Right atrium auricular region (tissue), 2 donors: ENCODE data around the gene ROCK2. TPM values are rescaled to one million over a fixed set of nuclear protein-coding genes. Genes with fewer than 3 reads are reported as not detected.

Experiments used
- DNase-seq: peaks from one replicate; pipeline ENCODE4 v3.0.0-alpha.2; 2019; ENCODE audit warnings: low spot score
- H3K27ac ChIP-seq, 2 donors: fragments of 200-600 bp; sonication (generic); 1 replicate in 1 of 2; 2 replicates in 1 of 2; pipeline ENCODE4 v1.5.1; 2016 to 2019
- H3K27me3 ChIP-seq, 2 donors: fragments of 200-600 bp; sonication (generic); one replicate each; pipeline versions ENCODE4 v1.5.1 to v1.6.0; 2017 to 2019
- H3K36me3 ChIP-seq: fragments of 200-600 bp; sonication (generic); one replicate; pipeline ENCODE4 v1.5.1; 2016
- H3K4me1 ChIP-seq, 2 donors: fragments of 200-600 bp; sonication (generic); one replicate each; pipeline versions ENCODE4 v1.5.1 to v1.6.0; 2017 to 2019
- H3K4me3 ChIP-seq, 2 donors: fragments of 200-600 bp; sonication (generic); 1 replicate in 1 of 2; 2 replicates in 1 of 2; pipeline ENCODE4 v1.5.1; 2017 to 2019; ENCODE audit warnings: mild to moderate bottlenecking in 1 of 2, moderate library complexity in 1 of 2
- H3K9me3 ChIP-seq, 2 donors: fragments of 200-600 bp; sonication (generic); one replicate each; pipeline ENCODE4 v1.5.1; 2019
- CTCF ChIP-seq, 2 donors: fragments of 200-600 bp; sonication (generic); IDR thresholded peaks; one replicate each; pipeline ENCODE4 v1.5.1; 2019; ENCODE audit warnings: antibody characterized with exemption in 2 of 2
- total RNA-seq, 2 donors: library from RNA; depleted of rRNA; stranded (reverse); fragments of >200 nt; gene quantifications; one replicate each; pipeline ENCODE4 v1.1.0, GENCODE V29; 2016

The ROCK2 gene
- total RNA-seq, 2 donors from 2014 or later = 32.3 to 32.6 TPM

- Histone ChIP-seq H3K4me3 (no peak overlapping the region), H3K36me3 (no peaks in the 10 kb centered on the region), H3K27me3 (no peaks in the 10 kb centered on the region), H3K4me1 (peaks cover 0 to 18% of the 10 kb centered on the region in 2 donors), H3K27ac (no peak overlapping the region), H3K9me3 (no peaks in the 10 kb centered on the region)
- no peak for TF ChIP-seq CTCF (IDR thresholded peaks at IDR 0.05)
- no peak for DNase-seq
Measured at GRCh38 chr2:11152591-11152990, 191.8 kb downstream of the ROCK2 start.

- no peak overlapping the region for H3K27ac ChIP-seq
- H3K27me3 ChIP-seq = no peaks in the 10 kb centered on the region
- no peaks in the 10 kb centered on the region for H3K9me3 ChIP-seq
- H3K4me1 ChIP-seq = no peaks in the 10 kb centered on the region
- no peak for TF ChIP-seq CTCF (IDR thresholded peaks at IDR 0.05)
- no peak for DNase-seq
- no peak overlapping the region for H3K4me3 ChIP-seq
- H3K36me3 ChIP-seq = no peaks in the 10 kb centered on the region
Measured at GRCh38 chr2:11147263-11147662, 197.2 kb downstream of the ROCK2 start.

- Histone ChIP-seq H3K4me1 (no peaks in the 10 kb centered on the region), H3K4me3 (no peak overlapping the region), H3K9me3 (no peaks in the 10 kb centered on the region), H3K27me3 (no peaks in the 10 kb centered on the region), H3K27ac (no peak overlapping the region), H3K36me3 (no peaks in the 10 kb centered on the region)
- TF ChIP-seq CTCF (IDR thresholded peaks at IDR 0.05) = no peak
- no peak for DNase-seq
Measured at GRCh38 chr2:11146076-11146475, 198.4 kb downstream of the ROCK2 start.

- no peaks in the 10 kb centered on the region for H3K4me1 ChIP-seq
- H3K9me3 ChIP-seq = no peaks in the 10 kb centered on the region
- no peak for DNase-seq
- H3K4me3 ChIP-seq = no peak overlapping the region
- no peaks in the 10 kb centered on the region for H3K27me3 ChIP-seq
- no peak for TF ChIP-seq CTCF (IDR thresholded peaks at IDR 0.05)
- no peaks in the 10 kb centered on the region for H3K36me3 ChIP-seq
- no peak overlapping the region for H3K27ac ChIP-seq
Measured at GRCh38 chr2:11145350-11145749, 199.1 kb downstream of the ROCK2 start.

GRCh38 chr2:11144738-11145079 is 199.7 kb downstream of the ROCK2 start:
- TF ChIP-seq CTCF (IDR thresholded peaks at IDR 0.05) = no peak
- Histone ChIP-seq H3K36me3 (no peaks in the 10 kb centered on the region), H3K27me3 (no peaks in the 10 kb centered on the region), H3K4me1 (no peaks in the 10 kb centered on the region), H3K9me3 (no peaks in the 10 kb centered on the region), H3K4me3 (no peak overlapping the region), H3K27ac (no peak overlapping the region)
- no peak for DNase-seq

- no peak for TF ChIP-seq CTCF (IDR thresholded peaks at IDR 0.05)
- no peaks in the 10 kb centered on the region for H3K36me3 ChIP-seq
- no peaks in the 10 kb centered on the region for H3K27me3 ChIP-seq
- no peak for DNase-seq
- no peaks in the 10 kb centered on the region for H3K9me3 ChIP-seq
- H3K4me1 ChIP-seq = no peaks in the 10 kb centered on the region
- H3K4me3 ChIP-seq = no peak overlapping the region
- no peak overlapping the region for H3K27ac ChIP-seq
Measured at GRCh38 chr2:11144077-11144737, 200.2 kb downstream of the ROCK2 start.
